Measurements from ENCODE around the gene TMEM117.
"Not testable (repeated sequence)": the region's sequence is repeated elsewhere in the genome, so short reads cannot be mapped to it uniquely, and the experiment has no call there.

Gene TMEM117

DNA sequence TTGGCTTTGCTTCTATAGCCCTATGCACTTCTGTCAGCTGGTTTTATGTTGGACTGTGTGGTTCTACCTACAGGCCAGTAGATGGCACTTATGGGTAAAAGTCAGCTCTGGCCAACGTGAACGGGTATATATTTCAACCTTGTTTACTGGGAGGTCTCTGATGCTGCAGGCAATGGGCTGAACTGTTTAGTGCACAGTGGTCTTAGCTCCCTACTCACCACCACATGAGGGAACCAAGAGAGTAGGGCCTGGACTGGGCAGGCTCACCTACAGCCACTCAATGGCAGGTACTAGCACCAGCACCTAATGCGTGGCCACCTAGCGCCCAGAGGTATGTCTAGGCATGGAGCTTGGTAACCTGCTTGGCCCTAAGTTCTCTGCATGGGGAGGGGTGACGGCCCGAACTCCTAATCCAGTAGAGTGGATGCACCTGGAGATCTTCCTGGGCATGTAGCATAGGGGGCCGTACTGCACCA lies 481.8 kb downstream of the TMEM117 start:
- no peak for DNase-seq

DNA sequence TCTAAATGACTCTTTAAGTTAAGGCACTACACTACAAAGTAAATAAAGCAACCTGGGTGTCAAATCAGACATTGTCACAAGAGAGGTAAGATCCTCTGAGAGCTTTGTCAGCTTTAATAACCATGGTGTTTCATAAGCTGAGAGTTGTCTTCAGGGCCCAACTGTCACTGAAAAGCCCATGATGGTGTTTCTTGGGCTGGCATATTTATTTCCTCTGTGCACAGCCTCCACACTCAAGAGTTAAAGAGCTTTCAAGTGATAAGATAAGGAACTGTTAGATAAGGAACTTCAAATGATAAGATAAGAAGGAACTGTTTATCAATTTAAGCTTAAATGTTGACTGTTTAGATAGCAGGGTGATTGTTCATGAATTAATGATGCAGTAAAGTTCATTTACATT lies 495.4 kb downstream of the TMEM117 start:
- no peak for DNase-seq

DNA sequence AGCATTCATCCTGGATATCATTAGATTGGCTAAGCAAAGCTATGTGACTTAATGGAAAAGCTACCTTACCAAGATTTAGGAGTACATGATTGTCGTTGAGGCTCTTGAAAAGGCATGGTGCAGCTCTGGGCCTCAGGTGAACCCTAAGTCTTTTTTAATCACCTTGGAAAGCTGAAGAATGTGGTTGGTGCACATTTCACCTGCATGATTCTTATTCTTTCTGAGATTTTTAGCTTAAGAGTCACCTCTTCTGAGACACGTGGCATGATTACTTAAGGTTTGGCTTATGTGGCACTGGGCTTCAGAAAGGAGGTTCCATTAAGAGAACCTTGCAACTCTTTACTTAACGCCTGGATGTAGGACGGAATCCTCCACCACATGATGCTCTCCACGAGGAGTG lies 498.5 kb downstream of the TMEM117 start:
- DNase-seq, result no peak

DNA sequence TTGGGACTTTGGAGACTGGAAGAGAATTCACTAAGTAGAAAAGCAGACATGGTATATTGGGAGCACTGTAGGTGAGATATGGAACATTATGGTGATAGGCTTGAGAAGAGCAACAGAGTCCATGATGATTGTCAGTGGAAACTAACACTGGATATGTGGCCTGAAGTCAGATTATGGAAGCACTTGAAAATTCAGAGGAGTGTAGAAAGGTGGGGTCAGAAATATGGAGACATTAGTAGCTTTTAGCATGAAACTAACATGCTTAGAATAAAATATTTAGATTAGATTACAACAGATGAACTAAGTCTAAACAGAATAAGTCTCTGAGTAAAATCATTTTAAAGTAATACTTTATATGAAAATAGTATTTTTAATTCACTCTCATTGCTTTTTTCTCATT lies 499.1 kb downstream of the TMEM117 start:
- no peak for DNase-seq

DNA sequence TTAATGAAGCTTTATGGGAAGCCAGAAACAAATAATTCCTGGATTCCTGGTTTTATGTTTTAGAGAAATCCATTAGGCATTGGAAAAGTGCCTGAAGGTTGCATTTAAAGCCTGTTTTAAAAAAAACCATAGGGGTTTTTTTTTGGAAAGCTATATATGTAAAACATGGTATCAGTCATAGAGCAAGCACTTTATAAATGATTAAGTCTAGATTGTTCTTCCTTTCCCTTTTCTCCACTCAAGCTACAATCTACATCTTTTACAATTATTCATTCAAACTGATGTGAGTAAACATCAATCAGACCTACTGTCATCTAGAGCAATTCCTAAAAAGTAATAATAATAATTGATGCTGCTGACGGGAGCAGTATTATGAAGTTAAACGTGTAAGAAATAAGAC lies 500.7 kb downstream of the TMEM117 start:
- DNase-seq, result no peak

DNA sequence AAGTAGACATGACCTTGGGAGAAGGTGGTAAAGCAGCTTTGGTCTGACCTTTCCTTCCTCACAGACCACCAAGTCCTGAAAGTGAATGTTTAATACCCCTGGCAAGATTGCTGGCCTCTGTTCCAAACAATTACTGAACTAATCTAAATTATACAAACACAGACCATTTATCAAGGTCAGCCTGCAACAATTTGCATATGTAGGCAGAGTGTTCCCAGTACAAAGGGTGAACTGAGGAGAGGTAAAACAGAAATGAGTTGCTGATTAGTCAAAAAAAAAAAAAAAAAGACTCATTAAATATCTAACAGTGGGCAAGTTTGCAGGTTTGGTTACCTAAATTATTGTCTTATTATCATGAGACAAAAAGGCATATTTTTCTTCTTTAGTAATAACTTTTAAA lies 506.5 kb downstream of the TMEM117 start:
- no peak for DNase-seq

DNA sequence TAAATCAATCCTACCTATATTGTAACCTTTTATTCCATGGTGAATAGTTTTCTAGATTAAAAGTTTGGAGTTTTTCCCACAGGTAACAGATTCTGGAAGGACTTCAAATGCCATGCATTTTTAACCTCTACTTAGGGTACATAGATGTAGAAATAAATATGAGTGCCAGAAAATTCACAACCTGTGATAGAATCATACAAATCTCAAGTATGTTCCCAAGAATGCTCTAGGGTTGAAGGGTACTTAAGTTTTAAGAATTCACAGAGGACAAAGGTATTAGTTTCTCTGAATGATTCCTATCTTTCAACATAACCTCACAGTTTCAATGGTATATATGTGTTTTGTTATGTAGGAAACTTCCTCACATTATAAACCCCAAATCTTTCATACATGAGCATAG lies 511.3 kb downstream of the TMEM117 start:
- no peak for DNase-seq

DNA sequence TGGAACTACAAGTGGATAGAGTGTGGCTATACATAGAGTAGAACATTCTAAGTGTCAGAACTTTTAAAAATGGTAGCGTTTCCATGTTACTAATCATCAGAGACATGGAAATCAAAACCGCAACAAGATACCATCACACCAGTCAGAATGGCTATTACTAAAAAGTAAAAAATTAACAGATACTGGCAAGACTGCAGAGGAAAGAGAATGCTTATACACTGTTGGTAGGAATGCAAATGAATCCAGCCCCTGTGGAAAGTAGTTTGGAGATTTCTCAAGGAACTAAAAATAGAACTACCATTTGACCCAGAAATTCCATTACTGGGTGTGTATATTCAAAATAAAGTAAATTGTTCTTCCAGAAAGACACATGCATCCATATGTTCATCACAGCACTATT lies 521.6 kb downstream of the TMEM117 start:
- no peak for DNase-seq

DNA sequence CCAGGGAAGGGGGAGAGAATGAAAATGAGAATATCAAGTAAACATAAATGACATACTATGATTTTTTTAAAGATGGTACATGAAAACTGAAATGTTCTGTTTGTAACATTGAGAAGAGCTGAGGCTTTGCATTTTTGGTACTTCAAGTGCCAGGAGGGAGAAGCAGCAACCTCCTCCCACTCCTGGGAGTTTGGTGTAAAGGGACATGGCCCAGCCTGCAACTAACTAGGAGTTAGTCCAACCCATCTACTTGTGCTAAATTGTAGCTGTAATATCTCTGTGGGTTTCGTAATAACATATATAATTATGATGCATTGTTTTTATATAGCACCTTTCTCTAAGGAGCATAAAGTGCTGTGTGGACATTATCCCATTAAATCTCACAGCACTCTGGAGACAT lies 522.8 kb downstream of the TMEM117 start:
- DNase-seq, result no peak

DNA sequence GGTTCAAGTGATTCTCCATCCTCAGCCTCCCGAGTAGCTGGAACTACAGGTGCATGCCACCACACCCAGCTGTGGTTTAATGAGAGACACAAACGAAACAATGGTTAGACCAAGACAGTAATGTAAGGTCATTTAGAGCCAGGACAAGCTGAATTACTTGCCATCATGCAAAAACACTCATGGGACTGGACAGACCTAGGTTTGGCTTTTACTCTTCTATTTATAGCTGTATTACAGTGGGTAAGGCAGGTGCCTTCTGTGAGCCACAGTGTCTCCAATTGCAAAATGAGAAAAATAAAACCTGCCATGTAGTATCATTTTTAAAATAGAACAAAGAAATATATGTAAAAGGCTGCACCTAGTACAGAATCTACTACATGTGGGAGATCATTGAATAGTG lies 527.1 kb downstream of the TMEM117 start:
- DNase-seq, result no peak

DNA sequence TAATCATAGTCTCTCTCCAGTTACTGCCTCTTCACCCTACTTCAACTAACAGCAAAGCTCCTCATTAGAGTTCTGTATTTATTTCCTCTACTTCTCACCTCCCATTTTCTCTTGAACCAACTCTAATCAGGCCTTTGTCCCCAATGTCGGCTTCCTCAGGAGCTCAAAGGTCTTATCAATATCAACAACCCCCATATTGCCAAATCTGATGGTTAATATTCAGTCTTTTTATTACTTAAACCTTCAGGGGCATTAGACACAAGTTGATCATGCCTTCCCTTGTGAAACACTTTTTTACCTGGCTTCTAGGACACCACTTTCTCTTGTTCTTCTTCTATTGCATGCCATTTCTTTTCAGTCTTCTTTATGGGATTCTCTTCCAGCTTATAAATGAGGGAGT lies 531.3 kb downstream of the TMEM117 start:
- no peak for DNase-seq

DNA sequence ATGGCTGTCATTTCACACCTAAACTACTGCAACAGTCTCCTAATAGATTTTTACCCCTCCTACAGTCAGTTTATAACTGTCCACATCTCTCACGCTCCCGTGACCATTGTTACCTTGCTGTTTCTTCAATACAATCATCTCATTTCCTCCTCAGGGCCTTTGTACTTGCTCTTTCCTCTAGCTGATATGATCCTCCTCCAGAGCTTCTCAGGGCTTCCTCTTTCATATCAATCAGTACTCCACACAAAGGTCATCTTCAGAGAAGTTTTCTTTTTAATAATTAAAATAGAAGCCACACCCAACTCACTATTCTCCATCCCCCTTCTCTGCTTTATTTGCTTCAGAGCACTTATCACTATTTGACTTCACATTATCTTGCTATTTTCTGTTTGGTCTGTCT lies 532.0 kb downstream of the TMEM117 start:
- DNase-seq, result no peak

DNA sequence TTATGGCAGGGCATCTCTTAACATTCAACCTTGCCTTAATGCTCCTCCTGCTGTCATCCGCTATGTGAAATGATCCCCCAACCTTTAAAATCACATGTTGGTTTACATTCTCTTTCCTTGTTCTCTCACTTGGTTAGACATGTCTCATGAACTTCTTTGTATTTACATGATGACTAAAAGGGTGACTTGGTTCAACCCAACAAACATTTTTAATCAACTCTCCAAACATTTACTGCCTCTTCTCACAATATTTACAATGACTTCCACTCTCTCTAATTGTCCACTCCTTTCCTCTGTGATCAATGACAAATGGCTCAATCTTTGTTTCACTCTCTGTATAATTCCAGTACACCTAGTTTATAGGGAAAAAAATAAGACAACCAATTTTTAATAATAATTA lies 534.1 kb downstream of the TMEM117 start:
- DNase-seq, result no peak

DNA sequence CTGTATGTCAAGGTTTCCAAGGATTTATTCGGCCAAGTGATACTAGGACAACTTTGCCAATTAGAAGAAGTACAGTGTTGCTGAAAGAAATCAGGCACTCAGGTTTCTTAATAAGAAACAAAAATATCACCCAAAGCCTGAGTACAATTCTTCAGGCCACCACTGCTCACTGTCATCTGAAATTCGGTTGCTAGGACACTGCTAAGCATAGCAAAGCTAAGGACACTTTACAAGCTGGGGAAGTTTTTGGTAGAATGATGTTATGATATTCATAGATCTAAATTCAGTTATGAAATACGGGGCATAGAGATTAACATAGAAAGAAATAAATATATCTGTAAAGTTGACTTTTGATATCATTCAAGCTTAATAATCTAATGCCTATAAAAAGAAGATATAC lies 535.1 kb downstream of the TMEM117 start:
- no peak for DNase-seq

DNA sequence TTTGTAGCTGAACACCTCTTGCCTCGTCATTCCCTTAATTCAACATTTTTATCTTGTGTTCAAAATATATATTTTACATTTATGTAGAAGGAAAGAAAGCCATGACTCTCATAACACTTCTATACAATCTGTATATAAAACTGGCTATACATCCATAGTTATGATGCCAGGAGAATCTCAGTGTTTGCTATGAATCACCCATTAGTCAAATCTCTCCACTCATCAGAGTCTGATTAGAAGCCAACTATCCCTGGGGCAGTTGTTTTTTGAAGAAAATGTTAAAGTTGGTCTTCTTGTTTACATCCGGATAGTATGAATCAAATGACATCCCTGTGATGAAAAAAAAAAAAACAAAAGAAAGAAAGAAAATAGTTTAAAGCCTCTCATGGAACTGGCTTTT lies 536.4 kb downstream of the TMEM117 start:
- no peak for DNase-seq

DNA sequence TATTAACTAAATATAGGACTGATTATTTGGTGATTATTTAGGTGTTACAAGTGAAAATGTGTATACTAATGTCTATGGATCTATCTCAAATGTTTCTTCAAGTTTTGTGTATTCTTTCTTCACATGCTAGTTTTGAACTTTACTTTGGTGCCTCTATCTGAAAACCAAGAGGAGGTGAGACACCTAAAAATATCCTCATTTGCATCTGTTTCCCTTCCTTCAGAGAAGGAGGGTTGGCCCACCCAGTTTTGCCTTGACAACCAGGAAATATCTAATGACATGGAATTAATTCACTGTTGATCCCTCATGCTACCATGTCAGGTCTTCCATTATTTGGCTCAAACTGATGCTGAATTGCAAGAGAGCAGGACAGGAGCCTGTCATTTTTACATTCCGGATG lies 539.8 kb downstream of the TMEM117 start:
- no peak for DNase-seq

DNA sequence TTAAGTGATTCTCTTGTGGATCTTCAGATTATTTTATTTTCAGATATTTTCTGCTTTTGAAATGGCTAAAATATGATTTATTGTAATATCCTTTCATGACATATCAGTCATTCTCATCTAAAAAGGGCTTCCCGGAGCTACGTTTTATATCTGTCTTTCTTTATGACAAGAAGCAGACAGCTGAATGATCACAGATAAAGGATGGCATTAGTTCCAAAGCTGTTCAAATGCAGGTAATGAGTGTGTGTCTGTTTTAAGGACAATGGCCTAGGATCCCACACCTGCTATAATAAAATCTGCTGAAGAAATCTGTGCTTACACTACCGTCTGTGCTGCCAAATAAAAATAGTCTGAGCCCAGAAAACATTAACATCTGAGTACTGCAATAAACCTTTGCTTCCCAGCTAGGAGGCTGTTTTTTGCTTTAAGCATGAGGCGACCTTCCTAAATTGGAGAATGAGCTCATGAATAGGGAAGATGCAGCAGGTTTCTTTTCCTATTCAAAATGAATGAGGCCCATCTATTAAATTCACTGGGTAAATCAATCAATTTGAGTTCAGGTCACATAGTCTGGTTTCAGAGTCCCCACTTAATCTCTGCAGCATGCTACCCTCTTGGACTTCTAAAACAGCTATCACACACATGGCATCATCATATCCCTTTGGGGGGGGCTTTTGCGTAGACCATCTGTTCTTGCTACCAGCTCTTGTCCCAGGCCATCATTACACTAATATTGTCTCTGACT lies 541.7 kb downstream of the TMEM117 start:
- no peak for DNase-seq

DNA sequence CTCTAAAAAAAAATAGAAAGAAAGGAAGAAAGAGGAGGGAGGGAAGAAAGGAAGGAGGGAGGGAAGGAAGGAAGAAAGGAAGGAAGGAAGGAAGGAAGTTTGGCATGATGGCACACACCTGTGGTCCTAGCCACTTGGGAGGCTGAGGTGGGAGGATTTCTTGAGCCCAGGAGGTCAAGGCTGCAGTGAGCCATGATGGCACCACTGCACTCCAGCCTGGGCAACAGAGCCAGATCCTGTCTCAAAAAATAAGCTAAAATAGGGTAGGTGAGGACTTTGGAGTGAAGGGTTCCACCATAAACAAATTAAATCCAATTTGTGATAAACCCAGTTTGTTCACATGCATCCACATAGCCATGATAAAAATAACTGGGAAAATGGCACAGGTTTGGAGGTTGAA lies 543.2 kb downstream of the TMEM117 start:
- DNase-seq, result not testable (repeated sequence)

DNA sequence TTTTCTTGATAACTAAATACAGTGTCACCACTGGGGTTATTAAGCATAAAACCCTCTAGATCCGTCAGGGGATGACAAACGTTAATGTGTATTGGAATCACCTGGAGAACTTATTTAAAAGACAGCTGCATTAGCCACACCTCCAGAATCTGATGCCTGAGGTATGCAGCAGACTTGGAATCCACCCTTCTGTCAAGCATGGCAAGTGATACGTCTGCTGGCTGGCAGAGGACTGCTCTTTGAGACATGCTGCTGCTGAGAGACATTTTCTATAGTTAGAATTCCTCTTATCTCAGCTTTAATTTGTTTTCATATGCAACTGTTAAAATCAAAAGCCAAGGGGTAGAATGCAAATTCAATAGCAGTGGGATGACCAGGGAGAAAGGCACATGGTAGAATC lies 544.0 kb downstream of the TMEM117 start:
- no peak for DNase-seq

DNA sequence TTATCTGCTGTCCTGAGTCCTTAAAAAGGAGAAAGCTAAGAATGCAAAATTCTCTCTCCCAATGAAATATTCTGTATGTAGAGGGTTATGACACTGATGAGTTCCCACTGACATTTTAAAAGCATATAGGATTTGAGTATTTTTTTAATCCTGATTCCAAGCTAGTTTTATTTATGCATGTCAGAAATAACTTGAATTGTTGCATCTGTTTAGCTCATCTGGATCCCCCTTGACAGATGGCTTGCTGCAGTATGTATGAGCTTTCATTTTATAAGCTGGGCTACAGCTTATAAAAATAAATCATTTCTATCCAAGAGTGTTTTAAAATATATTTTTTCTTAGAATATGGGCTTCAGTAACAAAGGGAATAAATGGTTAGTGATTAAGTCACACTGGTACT lies 545.0 kb downstream of the TMEM117 start:
- no peak for DNase-seq

DNA sequence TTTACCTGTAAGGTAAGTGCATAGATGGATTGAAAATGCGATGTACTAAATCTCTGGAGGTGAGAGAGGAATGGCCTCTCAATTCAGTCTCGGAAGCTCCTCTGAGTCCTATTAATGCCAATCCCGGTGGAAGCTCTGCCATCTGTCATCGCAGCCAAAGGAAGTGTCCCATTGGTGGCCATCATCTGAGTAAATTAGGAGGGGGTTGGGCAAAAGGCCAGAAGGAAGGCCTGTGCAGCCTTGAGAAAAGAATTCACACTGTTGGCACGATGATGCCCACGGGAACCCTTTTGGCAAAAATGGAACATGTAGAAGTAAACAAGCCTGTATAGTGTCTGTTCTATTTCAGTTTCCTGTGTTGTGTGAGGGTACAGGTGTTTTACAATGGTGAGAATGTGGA lies 545.5 kb downstream of the TMEM117 start:
- DNase-seq, result no peak

DNA sequence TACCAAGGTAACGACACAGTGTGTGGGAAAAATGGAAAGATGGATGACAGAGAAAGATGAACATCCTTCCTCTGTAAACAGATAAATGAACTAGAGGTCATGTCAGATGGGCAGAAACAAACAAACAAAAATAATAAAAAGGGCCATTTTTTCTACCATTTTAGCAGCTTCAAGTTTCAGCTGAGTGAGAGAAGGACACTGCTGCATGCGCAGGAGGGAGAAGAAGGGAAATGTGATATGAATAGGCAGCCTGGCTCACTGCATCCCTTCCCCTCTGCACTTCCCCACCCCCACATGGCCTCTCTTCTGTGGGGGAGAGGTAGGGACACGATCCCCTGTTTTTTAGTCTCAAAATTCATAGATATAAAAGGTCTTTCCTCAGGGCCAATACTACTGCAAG lies 548.3 kb downstream of the TMEM117 start:
- no peak for DNase-seq

DNA sequence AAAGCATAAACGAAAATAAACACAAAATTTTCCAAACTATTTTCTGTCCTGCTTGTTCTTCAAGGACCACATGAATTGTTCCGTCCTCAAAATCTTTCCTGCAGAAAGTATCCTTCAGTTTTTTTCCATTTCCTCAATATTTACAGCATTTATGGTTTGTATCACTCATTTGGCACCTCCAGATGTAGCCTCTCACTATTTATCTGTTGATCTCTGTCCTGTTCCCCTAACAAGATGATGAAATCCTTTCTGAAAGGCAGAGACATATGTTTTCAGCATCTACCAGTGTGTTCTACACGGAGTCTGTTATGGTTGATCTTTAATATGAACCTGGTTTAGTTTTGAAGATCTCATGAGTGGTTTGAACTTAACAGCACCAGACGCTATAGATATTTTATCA lies 550.1 kb downstream of the TMEM117 start:
- DNase-seq, result no peak

DNA sequence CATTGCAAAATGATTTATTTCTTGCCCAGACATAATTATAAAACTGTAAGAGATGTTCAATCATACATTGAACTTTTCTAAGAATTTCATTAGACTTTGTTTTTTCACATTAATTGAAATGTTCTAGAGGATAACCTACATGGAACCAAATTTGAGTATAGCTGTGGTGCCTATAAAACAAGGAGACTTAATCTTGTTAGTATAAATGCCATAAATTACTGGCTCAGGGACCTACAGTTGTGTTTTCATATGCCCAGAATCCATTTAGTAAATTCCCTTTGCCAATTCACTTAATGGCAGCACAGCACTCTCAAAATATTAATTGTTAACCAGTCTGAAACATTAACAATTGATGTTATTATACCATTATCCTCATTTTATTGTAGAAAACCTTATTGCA lies 551.7 kb downstream of the TMEM117 start:
- DNase-seq, result no peak

DNA sequence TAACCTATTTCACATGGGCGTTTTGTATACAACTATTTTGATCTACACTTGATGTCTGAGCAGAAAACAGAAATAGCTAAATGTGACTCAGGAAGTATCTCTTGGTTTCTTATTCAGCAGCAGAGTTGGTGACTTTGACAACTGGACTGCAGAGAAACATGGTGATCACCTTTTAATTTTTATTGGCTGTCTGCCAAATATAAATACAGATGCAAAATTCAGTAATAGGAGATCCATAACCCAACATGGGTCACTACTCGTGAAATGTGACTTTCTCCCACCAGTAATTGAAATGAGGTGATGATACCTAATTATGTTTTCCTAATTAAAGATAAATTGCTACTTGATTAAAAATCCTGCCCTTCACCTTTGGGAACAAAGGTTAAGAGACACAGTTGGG lies 553.2 kb downstream of the TMEM117 start:
- no peak for DNase-seq
